HG02610 (cell line): Measurements from ENCODE around the gene DPP6.
"Not testable (repeated sequence)": the region's sequence is repeated elsewhere in the genome, so short reads cannot be mapped to it uniquely, and the experiment has no call there.

ENCODE experiments used
- ATAC-seq: cut with Tn5 transposase; IDR thresholded peaks from one replicate; pipeline ENCODE4 v1.9.1; 2021; ENCODE audit warnings: mild to moderate bottlenecking, moderate library complexity; ENCODE audit not compliant: unreplicated experiment

DPP6 gene

GRCh38 chr7:154148791-154149516, 96.8 kb downstream of the DPP6 start:
- ATAC-seq, result not testable (repeated sequence)

GRCh38 chr7:154150656-154151055, 98.5 kb downstream of the DPP6 start:
- ATAC-seq, result not testable (repeated sequence)

- ATAC-seq, result not testable (repeated sequence)
Measured at GRCh38 chr7:154151306-154151705, 99.1 kb downstream of the DPP6 start.

- ATAC-seq, result not testable (repeated sequence)
Measured at GRCh38 chr7:154155928-154156327, 103.7 kb downstream of the DPP6 start.

GRCh38 chr7:154162921-154163320, 110.7 kb downstream of the DPP6 start:
- ATAC-seq, result not testable (repeated sequence)

GRCh38 chr7:154163642-154164041, 111.4 kb downstream of the DPP6 start:
- not testable (repeated sequence) for ATAC-seq

GRCh38 chr7:154167051-154167450, 114.9 kb downstream of the DPP6 start:
- ATAC-seq, result no peak

GRCh38 chr7:154167807-154168206, 115.6 kb downstream of the DPP6 start:
- ATAC-seq, result no peak

GRCh38 chr7:154171422-154171821, 119.2 kb downstream of the DPP6 start:
- no peak for ATAC-seq

- no peak for ATAC-seq
Measured at GRCh38 chr7:154172236-154172635, 120.0 kb downstream of the DPP6 start.

- no peak for ATAC-seq
Measured at GRCh38 chr7:154177584-154177983, 125.4 kb downstream of the DPP6 start.

GRCh38 chr7:154178895-154179294, 126.7 kb downstream of the DPP6 start:
- ATAC-seq, result no peak

- ATAC-seq, result no peak
Measured at GRCh38 chr7:154183482-154183881, 131.3 kb downstream of the DPP6 start.

GRCh38 chr7:154183946-154184345, 131.7 kb downstream of the DPP6 start:
- ATAC-seq, result no peak

GRCh38 chr7:154186811-154187210, 134.6 kb downstream of the DPP6 start:
- no peak for ATAC-seq

GRCh38 chr7:154188330-154188729, 136.1 kb downstream of the DPP6 start:
- no peak for ATAC-seq

GRCh38 chr7:154195266-154195665, 143.1 kb downstream of the DPP6 start:
- no peak for ATAC-seq

GRCh38 chr7:154198481-154198880, 146.3 kb downstream of the DPP6 start:
- ATAC-seq, result no peak

- ATAC-seq, result no peak
Measured at GRCh38 chr7:154200241-154200640, 148.0 kb downstream of the DPP6 start.

GRCh38 chr7:154202002-154202401, 149.8 kb downstream of the DPP6 start:
- ATAC-seq, result no peak

GRCh38 chr7:154204046-154204445, 151.8 kb downstream of the DPP6 start:
- no peak for ATAC-seq

GRCh38 chr7:154212861-154213260, 160.7 kb downstream of the DPP6 start:
- ATAC-seq, result no peak
